ENCODE data around the gene HOXC5.

The HOXC5 gene

DNA sequence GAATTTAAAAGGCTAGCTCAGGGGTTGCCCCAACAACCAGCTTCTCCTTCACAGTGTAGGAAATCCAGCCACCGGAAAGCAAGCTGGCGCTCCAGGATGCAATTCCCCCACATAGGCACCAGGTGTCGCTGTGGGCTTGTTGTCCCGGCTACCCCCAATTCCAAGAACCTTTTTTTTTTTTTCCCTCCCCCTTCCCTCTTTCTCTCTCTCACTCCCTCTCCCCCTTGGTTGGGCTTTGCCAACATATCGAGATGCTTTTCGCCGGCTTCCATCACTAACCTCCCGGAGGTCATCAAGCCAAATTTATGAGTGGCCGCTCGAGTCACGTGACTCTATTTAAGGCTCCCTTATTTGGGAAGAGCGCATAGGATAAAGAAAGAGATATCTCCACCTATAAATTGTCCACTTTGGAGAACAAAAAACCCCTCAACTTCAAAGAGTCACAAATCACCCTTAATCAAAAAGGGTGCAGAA, at the start of gene HOXC5:
Gene HOXC5 (plus strand): TSS at position 424 of the 474 bp plus-strand sequence. CDS start 73 bp downstream, outside the sequence.
- DNase-seq = peak in 3 of 4 experiments; percentile 16 to 25 (median 21)

DNA sequence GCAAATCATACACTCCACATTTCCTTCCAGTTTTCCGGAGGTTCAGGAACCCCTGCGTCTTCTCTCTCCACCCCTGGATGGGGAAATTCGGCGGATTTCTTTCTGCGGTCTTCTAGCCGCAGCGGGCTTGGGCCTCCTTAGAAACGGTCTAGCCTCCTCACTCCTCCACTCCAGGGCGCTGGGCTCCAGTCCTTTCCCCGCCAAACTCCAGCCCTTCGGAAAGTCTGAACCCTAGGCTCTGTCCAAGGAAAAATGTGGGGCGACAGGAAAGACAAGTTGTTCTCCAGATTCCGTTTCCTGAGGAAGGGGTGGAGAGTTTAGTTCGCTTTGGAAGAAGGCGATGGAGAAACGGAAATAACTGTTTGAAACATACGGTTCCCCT, 49.3 kb upstream of the HOXC5 start:
- DNase-seq = no peak

DNA sequence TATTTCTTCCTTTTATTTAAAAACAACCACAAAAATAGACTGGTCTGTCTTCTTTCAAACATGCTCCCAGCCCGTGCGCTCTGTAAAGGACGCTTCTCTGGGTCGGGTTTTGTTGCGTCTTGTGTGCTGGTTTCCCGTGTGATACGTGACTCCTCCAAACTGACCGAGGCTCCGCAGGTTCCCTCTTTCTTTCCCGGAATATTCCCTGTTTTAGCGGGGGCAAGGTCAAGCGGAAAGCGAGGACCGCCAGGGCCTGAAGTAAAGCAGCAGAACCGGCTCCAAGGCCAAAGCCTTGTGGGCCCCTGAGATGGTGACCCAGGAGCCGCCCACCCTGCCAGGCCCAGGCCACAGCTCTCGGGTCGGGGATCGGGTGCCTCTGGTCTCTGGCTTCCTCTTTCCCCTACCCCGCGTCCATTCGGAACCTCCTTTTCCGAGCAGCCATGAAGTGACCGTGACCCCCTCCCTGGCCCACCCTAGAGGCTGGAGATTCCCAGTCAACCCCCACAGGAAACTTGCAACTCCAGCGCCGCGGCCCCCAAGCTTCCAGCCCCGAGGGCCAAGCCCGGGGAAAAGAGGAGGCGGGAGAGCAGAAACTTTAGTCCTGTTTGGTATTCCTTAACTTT, 48.8 kb upstream of the HOXC5 start:
- DNase-seq = no peak

DNA sequence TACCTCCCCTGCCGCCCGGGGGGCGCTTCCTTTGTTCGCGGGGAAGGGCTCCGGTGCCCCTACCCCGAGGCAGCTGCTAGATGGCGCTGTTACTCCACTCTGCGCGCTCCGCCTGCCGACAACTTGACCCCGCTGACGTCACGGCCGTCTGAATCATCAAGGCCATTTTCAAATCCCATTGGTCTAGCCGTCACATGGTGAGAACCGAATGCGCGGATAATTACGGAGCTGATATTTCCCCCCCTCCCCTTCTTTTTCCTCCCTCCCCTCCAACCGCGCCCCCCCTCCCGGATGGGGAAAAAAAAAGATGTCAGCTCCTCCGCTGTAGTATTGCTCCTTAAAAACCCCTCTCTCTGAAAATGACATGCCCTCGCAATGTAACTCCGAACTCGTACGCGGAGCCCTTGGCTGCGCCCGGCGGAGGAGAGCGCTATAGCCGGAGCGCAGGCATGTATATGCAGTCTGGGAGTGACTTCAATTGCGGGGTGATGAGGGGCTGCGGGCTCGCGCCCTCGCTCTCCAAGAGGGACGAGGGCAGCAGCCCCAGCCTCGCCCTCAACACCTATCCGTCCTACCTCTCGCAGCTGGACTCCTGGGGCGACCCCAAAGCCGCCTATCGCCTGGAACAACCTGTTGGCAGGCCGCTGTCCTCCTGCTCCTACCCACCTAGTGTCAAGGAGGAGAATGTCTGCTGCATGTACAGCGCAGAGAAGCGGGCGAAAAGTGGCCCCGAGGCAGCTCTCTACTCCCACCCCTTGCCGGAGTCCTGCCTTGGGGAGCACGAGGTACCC, 47.8 kb upstream of the HOXC5 start, which contains the start of gene HOXC10:
Gene HOXC10 (plus strand): TSS at position 246 of the 791 bp plus-strand sequence. CDS start 114 bp downstream, at position 360.
- peak in 2 of 4 experiments; percentile 30 to 50 for DNase-seq

GRCh38 chr12:53985692-53985993, 47.2 kb upstream of the HOXC5 start:
- no peak for DNase-seq

- DNase-seq = no peak
These were observed 46.7 kb upstream of the HOXC5 start for GRCh38 chr12:53985994-53986685.

DNA sequence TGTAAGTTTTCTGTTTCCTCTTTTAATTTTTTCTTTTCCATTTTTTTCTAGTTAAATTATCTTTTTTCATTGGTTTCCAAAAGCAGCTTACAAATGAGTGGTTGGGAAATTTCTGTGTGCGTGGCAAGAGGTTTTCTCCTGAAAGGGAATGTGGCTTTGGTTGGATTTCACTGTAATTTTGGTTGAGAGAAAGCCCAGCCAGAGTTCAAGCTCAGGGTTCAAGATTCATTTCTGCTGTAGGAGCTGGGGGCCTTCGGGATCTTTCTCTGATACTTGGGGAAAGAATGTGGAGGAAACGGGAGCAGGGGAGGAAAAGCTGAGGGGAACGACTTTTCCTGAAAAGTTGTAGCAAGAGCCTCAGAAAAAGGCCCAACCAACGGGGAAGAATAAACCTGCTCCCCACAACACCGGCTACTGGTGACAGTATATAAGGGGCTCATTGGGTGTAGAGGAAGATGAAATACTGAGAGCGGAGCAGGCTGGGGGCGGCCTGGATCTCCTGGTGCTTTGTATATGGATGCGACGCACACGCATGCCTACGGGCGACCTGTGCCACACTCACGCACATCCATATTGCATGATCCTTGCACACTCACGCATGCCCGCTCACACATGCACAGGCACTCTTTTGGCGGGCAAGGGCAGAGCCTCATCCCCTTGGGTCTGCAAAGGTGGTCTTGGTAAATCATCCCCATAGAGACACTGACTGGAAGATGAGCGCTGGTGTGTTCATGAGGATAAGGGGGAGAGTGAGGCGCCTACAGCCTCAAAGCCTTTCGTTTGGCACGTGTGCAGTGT, 46.0 kb upstream of the HOXC5 start:
- no peak for DNase-seq

GRCh38 chr12:53987787-53988230, 45.0 kb upstream of the HOXC5 start:
- DNase-seq = no peak

- DNase-seq = no peak
These were observed 44.2 kb upstream of the HOXC5 start for GRCh38 chr12:53988541-53989226.

- no peak for DNase-seq
These were observed 43.4 kb upstream of the HOXC5 start for GRCh38 chr12:53989227-53990113.

DNA sequence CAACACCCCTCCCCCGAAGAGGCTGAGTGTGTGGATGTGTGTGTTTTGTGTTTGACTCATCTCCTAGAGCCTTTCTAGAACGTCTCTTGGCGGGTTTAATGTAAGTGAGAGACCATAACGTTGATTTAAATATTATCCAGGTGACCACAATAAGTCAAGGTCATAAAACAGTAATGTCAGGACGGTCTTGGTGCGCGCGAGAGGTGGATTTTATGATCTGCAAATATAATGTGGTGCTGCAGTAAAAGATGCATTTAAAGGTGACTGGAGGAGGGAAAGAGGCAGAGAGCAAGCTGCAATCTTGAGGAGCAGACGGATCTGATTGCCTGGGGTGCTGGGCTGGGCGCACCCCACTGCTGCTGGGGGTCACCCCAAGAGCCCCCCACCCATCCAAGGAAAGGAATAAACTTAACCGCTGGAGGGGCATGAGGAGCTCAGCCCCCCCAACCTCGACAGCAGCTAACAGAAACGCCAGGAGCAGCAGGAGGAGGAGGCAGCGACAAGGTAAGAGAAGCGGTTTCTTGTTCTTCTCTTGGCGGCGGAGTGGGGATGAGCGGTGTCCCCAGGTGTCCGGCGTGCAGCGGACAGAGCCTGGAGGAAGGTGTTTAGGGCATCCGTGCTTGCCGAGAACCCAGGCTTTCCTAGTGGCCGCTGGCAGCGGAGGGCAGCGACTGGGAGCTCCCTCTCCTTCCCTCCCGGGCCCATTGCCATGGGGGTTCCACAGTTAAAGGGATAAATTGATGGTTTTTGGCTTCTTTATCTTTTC, 42.4 kb upstream of the HOXC5 start:
- DNase-seq = no peak

DNA sequence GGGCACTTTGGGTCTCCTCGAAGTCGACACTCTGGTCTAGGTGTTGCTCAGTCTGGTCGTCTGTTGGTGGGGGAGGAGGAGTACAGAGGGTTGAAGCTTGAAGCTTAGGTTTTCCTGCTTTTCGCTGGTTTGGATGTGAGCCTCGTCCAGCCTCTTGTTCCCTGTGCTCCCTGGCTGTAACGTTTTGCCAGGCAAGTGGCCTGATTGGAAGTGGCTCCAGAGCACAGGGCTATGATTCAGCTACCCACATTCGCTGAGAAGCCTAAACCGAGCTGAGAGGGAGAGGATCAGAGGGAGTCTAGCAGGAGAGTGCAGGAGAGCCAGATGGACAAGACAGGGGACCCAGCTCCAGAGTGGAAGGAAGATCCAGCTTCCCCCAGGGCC, 41.8 kb upstream of the HOXC5 start:
- no peak for DNase-seq

DNA sequence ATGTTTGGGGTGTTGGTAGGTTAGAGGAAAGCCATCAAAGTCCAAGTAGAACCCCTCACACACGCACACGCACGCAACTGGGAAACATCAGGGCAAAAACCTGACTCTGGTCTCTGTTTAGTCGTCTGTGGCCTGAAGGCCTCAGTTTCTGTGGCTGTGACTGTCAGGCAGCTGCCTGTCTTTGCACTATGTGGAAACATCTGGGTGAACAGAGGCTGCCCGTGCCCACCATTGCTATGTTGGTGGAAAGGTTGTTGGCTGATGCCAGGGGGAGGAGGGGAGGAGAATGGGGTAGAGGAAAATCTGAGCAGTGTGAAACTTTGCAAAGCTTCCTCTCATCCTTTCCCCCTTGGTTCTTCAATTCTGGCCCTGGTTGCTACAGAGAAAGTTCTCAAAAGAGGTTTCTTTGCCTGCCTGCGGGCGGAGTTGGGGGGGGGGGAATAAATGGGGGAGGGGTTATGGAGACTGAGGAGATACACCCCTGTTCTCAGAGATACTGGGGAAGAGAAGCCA, 40.4 kb upstream of the HOXC5 start:
- no peak for DNase-seq

DNA sequence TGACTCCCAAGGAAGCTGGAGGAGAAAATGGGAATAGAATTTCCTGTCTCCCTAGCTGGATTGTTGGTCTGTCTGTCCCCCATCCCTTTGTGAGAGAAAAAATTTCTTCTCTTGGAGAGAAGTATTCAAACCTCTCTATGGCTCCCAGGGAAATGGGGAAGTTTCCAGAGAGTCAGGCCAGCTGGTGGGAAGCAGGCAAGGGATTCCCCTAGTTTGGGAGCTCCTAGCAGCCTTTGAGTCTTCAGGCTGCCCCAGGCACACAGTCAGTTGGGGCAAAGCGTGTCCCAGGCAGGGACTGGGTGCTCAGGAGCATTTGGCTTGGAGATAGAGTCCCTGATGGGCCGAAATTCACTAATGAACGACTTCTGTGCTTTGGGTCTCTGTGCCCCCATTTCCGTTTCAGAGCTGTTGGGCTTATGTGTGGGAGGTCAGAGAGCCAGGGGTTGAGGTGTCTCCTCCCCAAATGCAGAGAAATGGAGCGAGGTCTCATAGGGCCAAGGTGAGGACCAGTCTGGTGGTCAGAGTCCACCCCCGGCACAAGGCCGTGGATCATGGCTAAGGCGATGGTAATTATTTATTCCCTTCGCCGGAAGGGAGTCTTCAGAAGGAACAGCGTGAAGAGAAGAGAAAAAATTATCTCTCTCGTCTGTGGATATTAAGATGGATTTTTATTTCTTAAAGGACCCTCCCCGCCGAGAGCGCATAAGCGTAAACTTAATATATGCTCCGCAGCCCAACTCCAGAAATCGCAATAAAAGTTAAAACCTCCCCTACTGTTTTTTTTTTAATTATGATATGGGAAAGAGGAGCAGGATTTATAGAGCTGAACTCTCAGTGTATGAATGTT, 39.5 kb upstream of the HOXC5 start:
- DNase-seq = no peak

GRCh38 chr12:53994009-53994263, 38.9 kb upstream of the HOXC5 start:
- DNase-seq = no peak

DNA sequence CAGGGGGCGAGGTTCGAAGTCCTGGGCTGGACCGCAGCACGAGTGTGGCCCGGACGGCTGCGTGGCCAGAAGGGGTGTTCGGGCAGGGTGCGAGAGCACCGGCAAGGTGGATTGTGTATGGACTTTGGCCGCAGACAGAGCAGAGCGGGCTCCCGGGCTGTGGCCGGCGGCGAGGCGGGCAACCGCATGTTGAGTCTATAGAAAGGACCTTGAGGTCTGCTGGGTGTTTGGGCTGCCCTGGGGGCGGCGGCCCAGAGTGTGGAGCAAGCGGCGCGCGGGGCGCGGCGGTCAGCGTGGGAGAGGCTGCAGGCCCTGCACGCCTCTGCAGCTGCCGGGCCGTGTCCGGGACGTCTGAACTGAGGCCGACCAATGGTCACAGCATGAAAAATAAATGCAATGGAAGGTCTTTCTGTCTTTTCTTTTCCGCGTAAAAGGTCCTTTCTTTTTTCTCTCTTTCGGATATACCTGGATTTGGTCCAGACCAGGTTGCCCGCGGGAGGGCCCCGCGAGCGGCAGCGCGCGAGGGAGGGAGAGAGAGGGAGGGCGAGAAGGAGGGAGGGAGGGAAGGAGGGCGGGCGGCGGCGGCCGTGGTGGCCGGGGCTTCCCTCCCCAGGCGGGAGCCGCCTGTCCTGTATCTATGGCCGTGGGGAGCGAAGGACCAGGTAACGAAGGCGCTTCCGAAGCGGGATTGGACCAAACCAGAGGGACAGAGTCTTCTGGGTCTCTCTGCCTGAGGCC, 38.4 kb upstream of the HOXC5 start:
- no peak for DNase-seq

DNA sequence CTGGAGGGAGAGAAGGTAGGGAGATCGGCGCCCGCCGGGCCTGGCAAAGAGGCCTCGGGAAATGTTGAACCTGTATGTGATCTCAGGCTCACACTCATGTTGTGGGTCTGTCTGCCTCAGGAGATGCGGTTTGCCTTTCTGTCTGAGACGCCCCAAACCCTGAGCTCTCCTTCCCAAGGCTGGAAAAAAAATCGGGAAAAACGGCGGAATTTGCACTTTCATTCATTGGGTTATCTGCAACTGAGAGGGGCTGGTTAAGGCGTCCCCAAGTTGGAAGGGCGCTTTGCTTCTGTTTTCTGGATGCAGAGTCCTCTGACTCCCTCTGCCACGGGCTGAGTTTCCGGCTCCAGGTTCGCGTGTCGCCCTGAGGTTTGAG, 37.9 kb upstream of the HOXC5 start:
- DNase-seq = no peak

DNA sequence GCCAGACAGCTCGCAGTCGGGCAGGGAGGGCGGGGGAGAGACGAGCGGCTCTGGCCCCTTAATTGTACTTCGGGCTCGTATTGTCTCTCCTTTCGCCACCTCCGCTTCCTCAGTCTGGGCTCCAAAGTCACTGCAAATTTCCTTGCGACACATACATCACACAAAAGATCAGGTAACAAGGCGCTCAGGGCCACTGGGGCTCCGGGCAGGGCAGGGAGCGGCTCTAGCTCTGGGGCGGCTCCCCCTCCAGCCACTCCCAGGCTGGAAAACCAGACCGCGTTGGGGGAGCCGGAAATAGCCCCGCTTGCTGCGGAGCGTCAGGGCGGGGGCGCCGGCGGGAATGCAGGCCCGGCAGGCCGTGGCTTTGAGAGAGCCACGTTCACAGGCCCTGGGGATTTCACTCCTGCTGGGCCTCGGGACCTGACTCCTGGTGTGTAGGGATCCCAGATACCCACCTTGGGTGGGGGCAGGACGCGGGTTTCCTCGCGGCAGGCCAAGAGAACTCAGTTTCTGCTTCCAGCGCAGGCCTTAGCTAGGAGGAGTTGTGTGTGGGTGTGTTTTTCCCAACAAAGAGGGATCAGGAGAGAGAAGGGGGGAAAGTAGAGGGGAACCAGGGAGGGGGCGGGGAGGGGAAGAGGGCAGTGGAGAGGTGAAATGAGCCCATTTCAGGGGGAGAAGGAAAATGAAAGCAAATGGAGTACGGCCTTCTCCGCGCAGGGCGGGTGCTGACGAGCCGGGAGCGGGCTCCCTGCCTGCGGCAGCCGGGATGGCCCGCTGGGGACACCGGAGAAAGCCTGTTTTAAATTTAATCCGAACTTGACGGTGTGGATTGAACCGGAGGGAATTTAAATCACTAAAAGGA, 37.2 kb upstream of the HOXC5 start:
- no peak for DNase-seq
